GM12878 (cell line): ENCODE measurements around the gene TSC22D3. TPM values are rescaled to one million over a fixed set of nuclear protein-coding genes. Genes with fewer than 3 reads are reported as not detected.

Source experiments
- CHD2 ChIP-seq: IDR thresholded peaks from 2 replicates; pipeline ENCODE4 v1.6.1; 2011; ENCODE audit warnings: low read depth, low read length, improper control_type of control experiment, borderline replicate concordance
- CREB1 ChIP-seq: IDR thresholded peaks from 2 replicates; pipeline ENCODE4 v1.6.1; 2012; ENCODE audit warnings: low read depth, mild to moderate bottlenecking, inconsistent platforms
- CTCF ChIP-seq, 3 experiments: IDR thresholded peaks in 2 of 3; conservative IDR thresholded peaks in 1 of 3; 2 replicates each; pipeline ENCODE4 v1.5.1; 2011; ENCODE audit warnings: low read depth in 3 of 3, low read length in 3 of 3, mild to moderate bottlenecking in 3 of 3, control low read depth in 2 of 3, moderate library complexity in 2 of 3, inconsistent platforms in 1 of 3, mixed read lengths in 1 of 3; ENCODE audit not compliant: control insufficient read depth in 2 of 3, insufficient read depth in 1 of 3; ENCODE audit errors: extremely low read depth in 1 of 3
- DPF2 ChIP-seq: fragments of 450-650 bp; IDR thresholded peaks from 2 replicates; pipeline ENCODE4 v1.6.1; 2017; ENCODE audit warnings: mild to moderate bottlenecking
- EP300 ChIP-seq, 2 experiments: fragments of 150-350 bp in 1 of 2; IDR thresholded peaks; 2 replicates each; pipeline ENCODE4 v1.6.1; 2011 to 2012; ENCODE audit warnings: low read depth in 2 of 2, low read length in 2 of 2, borderline replicate concordance in 1 of 2, improper control_type of control experiment in 1 of 2, inconsistent platforms in 1 of 2; ENCODE audit not compliant: control insufficient read depth in 1 of 2
- HSF1 ChIP-seq: fragments of 150-350 bp; IDR thresholded peaks from 2 replicates; pipeline ENCODE4 v1.6.1; 2014; ENCODE audit warnings: mild to moderate bottlenecking, low read depth, low read length
- MXI1 ChIP-seq: fragments of 150-350 bp; IDR thresholded peaks from 2 replicates; pipeline ENCODE4 v1.6.1; 2011; ENCODE audit warnings: low read depth, mild to moderate bottlenecking, inconsistent platforms, low read length, improper control_type of control experiment
- SMC3 ChIP-seq: IDR thresholded peaks from 2 replicates; pipeline ENCODE4 v1.6.1; 2011; ENCODE audit warnings: low read length, improper control_type of control experiment, borderline replicate concordance
- polyA plus RNA-seq, 11 experiments: library from polyadenylated mRNA; depleted of rRNA in 4 of 11; unstranded in 6 of 11; stranded (reverse) in 5 of 11; fragments of >200 nt; fragmentation: Nextera tagmentation in 4 of 11; fragmentation: Illumina TruSeq in 1 of 11; extraction: Ambion mirVana in 4 of 11; extraction: Trizol in 1 of 11; gene quantifications; 1 replicate in 1 of 11; 2 replicates in 10 of 11; pipeline versions ENCODE4 v1.2.1 to v1.2.3, GENCODE V29; 2011 to 2016; ENCODE audit warnings: inconsistent platforms in 2 of 11, missing spikeins in 2 of 11, low read depth in 1 of 11
- total RNA-seq, 4 experiments: library from RNA; depleted of rRNA in 3 of 4; stranded (reverse); fragments of >200 nt in 3 of 4; fragmentation: Illumina TruSeq in 1 of 4; extraction: Trizol in 1 of 4; gene quantifications; 2 replicates each; pipeline versions ENCODE4 v1.2.1 to v1.2.3, GENCODE V29; 2013 to 2021

The TSC22D3 gene
- total and polyA plus RNA-seq, 10 of the 15 experiments (the other 5 are each of a cell fraction or from before 2014, with no cell fraction given) = 4.6 to 122 (median 16.1) TPM

- 0 out of 2 replicates have a peak, but pooled peaks have one; percentile 8 for TF ChIP-seq CHD2
- peak; percentile 84; the same call in 1 of the 2 replicates for TF ChIP-seq SMC3
- no peak for TF ChIP-seq DPF2
- no peak for TF ChIP-seq HSF1
- TF ChIP-seq MXI1 = no peak
- no peak for TF ChIP-seq EP300 (IDR thresholded peaks at IDR 0.05; ENCODE audit: borderline replicate concordance in 1 of 2, control insufficient read depth in 1 of 2, low read depth in 2 of 2, low read length in 2 of 2)
- peak; percentile 65 to 85 (median 77) for TF ChIP-seq CTCF (IDR thresholded peaks at IDR 0.05 in 2 of 3, conservative IDR thresholded peaks at IDR 0.05 in 1 of 3; ENCODE audit: control insufficient read depth in 2 of 3, extremely low read depth in 1 of 3, insufficient read depth in 1 of 3, low read depth in 3 of 3, low read length in 3 of 3)
- peak; percentile 70 for TF ChIP-seq CREB1
These were observed 1.3 kb upstream of the TSC22D3 start (continued) for GRCh38 chrX:107776649-107777535.
